Forelimb muscle (tissue), 1 donor: ENCODE measurements around the gene BPIFB1. TPM values are rescaled to one million over a fixed set of nuclear protein-coding genes. Genes with fewer than 3 reads are reported as not detected.

Experiments
- polyA plus RNA-seq: library from polyadenylated mRNA; unstranded; fragments of 120-200 nt; gene quantifications from one replicate; pipeline ENCODE4 v1.2.1, GENCODE V29; 2013; ENCODE audit not compliant: insufficient read length

Gene BPIFB1
- polyA plus RNA-seq, 1 donor = not detected

Other genes with a start within 250 kb of the BPIFB1 start
- gene BPIFB3, start 229.3 kb upstream of the BPIFB1 start, polyA plus RNA-seq = not detected
- gene BPIFB4, start 203.6 kb upstream of the BPIFB1 start, polyA plus RNA-seq = 0.29 TPM
- gene BPIFA2, start 115.1 kb upstream of the BPIFB1 start, polyA plus RNA-seq = not detected
- not detected for gene BPIFA3, start 65.9 kb upstream of the BPIFB1 start, polyA plus RNA-seq
- not detected for gene BPIFA1, start 47.2 kb upstream of the BPIFB1 start, polyA plus RNA-seq
- 23.0 TPM for gene CDK5RAP1, start 118.3 kb downstream of the BPIFB1 start, polyA plus RNA-seq
- gene SNTA1, start 160.5 kb downstream of the BPIFB1 start, polyA plus RNA-seq = 37.6 TPM
- gene CBFA2T2, start 206.9 kb downstream of the BPIFB1 start, polyA plus RNA-seq = 17.5 TPM